Thymus (tissue), 11 donors: ENCODE measurements around the gene OSM. TPM values are rescaled to one million over a fixed set of nuclear protein-coding genes. Genes with fewer than 3 reads are reported as not detected.

ENCODE experiments used
- DNase-seq, 9 donors: peaks; one replicate each; pipeline ENCODE4 v3.0.0-alpha.2; 2013; ENCODE audit warnings: low spot score in 9 of 9, low read depth in 6 of 9, missing footprints in 1 of 9
- H3K27ac ChIP-seq, 2 donors: one replicate each; pipeline ENCODE4 v1.5.1; 2013; ENCODE audit warnings: control low read depth in 1 of 2, low read depth in 1 of 2, low read length in 1 of 2, mild to moderate bottlenecking in 1 of 2, moderate library complexity in 1 of 2
- H3K27me3 ChIP-seq, 2 donors: one replicate each; pipeline ENCODE4 v1.5.1; 2013; ENCODE audit warnings: low read length in 1 of 2; ENCODE audit not compliant: control insufficient read depth in 2 of 2, insufficient read depth in 1 of 2
- H3K36me3 ChIP-seq, 2 donors: one replicate each; pipeline ENCODE4 v1.5.1; 2013; ENCODE audit warnings: low read length in 1 of 2, mild to moderate bottlenecking in 1 of 2, moderate library complexity in 1 of 2; ENCODE audit not compliant: control insufficient read depth in 2 of 2, insufficient read depth in 2 of 2
- H3K4me1 ChIP-seq, 2 donors: one replicate each; pipeline ENCODE4 v1.5.1; 2013; ENCODE audit warnings: low read length in 2 of 2; ENCODE audit not compliant: control insufficient read depth in 2 of 2, insufficient read depth in 2 of 2
- H3K4me3 ChIP-seq, 2 donors: one replicate each; pipeline ENCODE4 v1.5.1; 2013; ENCODE audit warnings: low read length in 2 of 2, control low read depth in 1 of 2, mild to moderate bottlenecking in 1 of 2
- H3K9me3 ChIP-seq, 2 donors: one replicate each; pipeline ENCODE4 v1.5.1; 2013; ENCODE audit warnings: low read length in 1 of 2, mild to moderate bottlenecking in 1 of 2; ENCODE audit not compliant: control insufficient read depth in 2 of 2, insufficient read depth in 1 of 2
- WGBS: extraction: QIAGEN DNeasy Blood & Tissue Kit; methylation state at CpG from one replicate; pipeline ENCODE4 v1.1.7; 2013; 5-methylcytosine and 5-hydroxymethylcytosine counted together
- polyA plus RNA-seq: library from polyadenylated mRNA; stranded (reverse); fragments of 200-250 nt; gene quantifications from one replicate; pipeline ENCODE4 v1.2.3, GENCODE V29; 2013
- total RNA-seq: library from RNA; stranded (reverse); fragments of 120-200 nt; gene quantifications from one replicate; pipeline ENCODE4 v1.2.4, GENCODE V29; 2013
- donor health status: healthy.

The OSM gene
- total and polyA plus RNA-seq, 2 donors = 1.9 to 6.0 TPM

GRCh38 chr22:30294066-30294465 lies 27.4 kb upstream of the OSM start:
- peaks cover 0 to 2% of the 10 kb centered on the region in 2 donors for H3K9me3 ChIP-seq
- peaks cover 50 to 94% of the 10 kb centered on the region in 2 donors for H3K4me1 ChIP-seq
- DNase-seq = peak in 2 of 9 donors; percentile 57 to 77
- peaks cover 0 to under 1% of the 10 kb centered on the region in 2 donors for H3K27me3 ChIP-seq
- WGBS = 86% methylated on average over 9 of the region's 9 CpGs
- peaks cover 46 to 66% of the 10 kb centered on the region in 2 donors for H3K36me3 ChIP-seq
- H3K27ac ChIP-seq = no peak overlapping the region
- H3K4me3 ChIP-seq = no peak overlapping the region

- Histone ChIP-seq H3K36me3 (peaks cover 39 to 55% of the 10 kb centered on the region in 2 donors), H3K4me1 (peaks cover 44 to 94% of the 10 kb centered on the region in 2 donors), H3K4me3 (no peak overlapping the region), H3K27ac (no peak overlapping the region), H3K27me3 (peaks cover 0 to 6% of the 10 kb centered on the region in 2 donors), H3K9me3 (peaks cover 0 to 2% of the 10 kb centered on the region in 2 donors)
- DNase-seq = no peak
- WGBS = 94% methylated on average over 7 of the region's 7 CpGs
Measured at GRCh38 chr22:30293026-30293425, 26.4 kb upstream of the OSM start.

GRCh38 chr22:30292069-30292970 lies 25.7 kb upstream of the OSM start:
- Histone ChIP-seq H3K4me1 (peaks cover 37 to 91% of the 10 kb centered on the region in 2 donors), H3K36me3 (peaks cover 39 to 52% of the 10 kb centered on the region in 2 donors), H3K9me3 (peaks cover 0 to 5% of the 10 kb centered on the region in 2 donors), H3K27ac (peak overlapping the region in 1 of 2 donors; percentile 83), H3K4me3 (no peak overlapping the region), H3K27me3 (peaks cover 0 to 6% of the 10 kb centered on the region in 2 donors)
- DNase-seq = no peak
- WGBS = 98% methylated on average over 18 of the region's 18 CpGs

- DNase-seq = no peak
- Histone ChIP-seq H3K27me3 (peaks cover 0 to 6% of the 10 kb centered on the region in 2 donors), H3K27ac (peak overlapping the region; percentile 83 to 84), H3K4me1 (peaks cover 28 to 85% of the 10 kb centered on the region in 2 donors), H3K36me3 (peaks cover 39 to 53% of the 10 kb centered on the region in 2 donors), H3K4me3 (no peak overlapping the region), H3K9me3 (peaks cover 0 to 9% of the 10 kb centered on the region in 2 donors)
- 96% methylated on average over 13 of the region's 13 CpGs for WGBS
Measured at GRCh38 chr22:30291058-30291892, 24.6 kb upstream of the OSM start.

- Histone ChIP-seq H3K4me3 (peak overlapping the region in 1 of 2 donors; percentile 65), H3K9me3 (peaks cover 0 to 9% of the 10 kb centered on the region in 2 donors), H3K4me1 (peaks cover 23 to 78% of the 10 kb centered on the region in 2 donors), H3K27me3 (peaks cover 0 to 6% of the 10 kb centered on the region in 2 donors), H3K36me3 (peaks cover 39 to 54% of the 10 kb centered on the region in 2 donors), H3K27ac (peak overlapping the region; percentile 72 to 84)
- whole genome bisulfite sequencing = 39% methylated on average over 3 of the region's 3 CpGs
- peak in 1 of 9 donors; percentile 69 for DNase-seq
Measured at GRCh38 chr22:30290342-30291057, 23.8 kb upstream of the OSM start.

GRCh38 chr22:30289980-30290313 lies 23.3 kb upstream of the OSM start:
- Histone ChIP-seq H3K27ac (peak overlapping the region; percentile 72 to 84), H3K27me3 (peaks cover 0 to 6% of the 10 kb centered on the region in 2 donors), H3K36me3 (peaks cover 37 to 50% of the 10 kb centered on the region in 2 donors), H3K4me3 (peak overlapping the region; percentile 65 to 66), H3K4me1 (peaks cover 21 to 72% of the 10 kb centered on the region in 2 donors), H3K9me3 (peaks cover 0 to 8% of the 10 kb centered on the region in 2 donors)
- 33% methylated on average over 12 of the region's 12 CpGs for WGBS
- DNase-seq = no peak

- WGBS = under 1% methylated on average over 85 of the region's 85 CpGs
Measured at GRCh38 chr22:30289141-30289979, 22.7 kb upstream of the OSM start, which contains the start of gene CASTOR1. CASTOR1 (minus strand) TSS chr22:30289505; CDS start chr22:30289497, 8 bp downstream.

More at GRCh38 chr22:30289141-30289979, 22.7 kb upstream of the OSM start, which contains the start of gene CASTOR1:
- H3K27ac ChIP-seq = peak within 1 kb of the TSS; percentile 79 to 84
- H3K36me3 ChIP-seq = peaks cover 31 to 44% of the 10 kb centered on the region in 2 donors
- H3K4me1 ChIP-seq = peaks cover 17 to 66% of the 10 kb centered on the region in 2 donors
- peak within 1 kb of the TSS; percentile 65 to 66 for H3K4me3 ChIP-seq
- DNase-seq = peak in 6 of 9 donors; percentile 75 to 89 (median 80)
- peaks cover 0 to 6% of the 10 kb centered on the region in 2 donors for H3K27me3 ChIP-seq
- H3K9me3 ChIP-seq = peaks cover 0 to 7% of the 10 kb centered on the region in 2 donors
